B cell (primary cell): ENCODE results near the gene HLA-F. TPM values are rescaled to one million over a fixed set of nuclear protein-coding genes. Genes with fewer than 3 reads are reported as not detected.
A peak's percentile ranks its signal among the peaks of the same experiment; 100 is the strongest.

Experiments
- ATAC-seq: fragments of 200-7000 bp; cut with Tn5 transposase; one replicate; pipeline ENCODE4 v1.10.0; 2021; ENCODE audit warnings: low read depth, mild to moderate bottlenecking, moderate number of reproducible peaks, moderate library complexity
- CTCF ChIA-PET: fragments of 350-600 bp; sonication (Branson Sonifier 250); formaldehyde crosslinking; loops from one replicate; lab custom pipeline; 2021; ENCODE audit warnings: antibody characterized with exemption, inconsistent platforms; lab: Charles Lee
- POLR2A ChIA-PET: fragments of 350-600 bp; sonication (Branson Sonifier 250); formaldehyde crosslinking; loops from one replicate; lab custom pipeline; 2021; ENCODE audit warnings: antibody characterized with exemption; lab: Charles Lee
- DNase-seq: peaks from one replicate; pipeline ENCODE4 v3.0.0; 2013
- H2AFZ ChIP-seq: 2 replicates; pipeline ENCODE4 v1.6.1; 2012; ENCODE audit warnings: mild to moderate bottlenecking, low read depth, low read length; ENCODE audit not compliant: insufficient read depth, poor library complexity, severe bottlenecking
- H3K27ac ChIP-seq, 2 donors: 1 replicate in 1 of 2; 2 replicates in 1 of 2; pipeline ENCODE4 v1.5.1; 2012 to 2013; ENCODE audit warnings: low read length in 2 of 2, mild to moderate bottlenecking in 2 of 2, moderate library complexity in 1 of 2
- H3K27me3 ChIP-seq, 4 experiments: fragments of 200-600 bp in 1 of 4; sonication (generic) in 1 of 4; replicated peaks in 1 of 4; 1 replicate in 2 of 4; 2 replicates in 2 of 4; pipeline versions ENCODE4 v1.6.1 to v1.7.0; 2013 to 2016; ENCODE audit warnings: low read length in 3 of 4, mild to moderate bottlenecking in 2 of 4, mixed read lengths in 1 of 4, moderate library complexity in 1 of 4; ENCODE audit not compliant: insufficient read depth in 4 of 4, control insufficient read depth in 3 of 4; ENCODE audit errors: control extremely low read depth in 1 of 4
- H3K36me3 ChIP-seq, 2 experiments: replicated peaks in 1 of 2; 1 replicate in 1 of 2; 2 replicates in 1 of 2; pipeline versions ENCODE4 v1.6.1 to v1.7.1; 2013; ENCODE audit warnings: low read length in 1 of 2; ENCODE audit not compliant: insufficient read depth in 2 of 2, control insufficient read depth in 1 of 2; ENCODE audit errors: control extremely low read depth in 1 of 2, extremely low read depth in 1 of 2
- H3K4me1 ChIP-seq, 2 donors: fragments of 200-600 bp in 1 of 2; sonication (generic) in 1 of 2; 1 replicate in 1 of 2; 2 replicates in 1 of 2; pipeline versions ENCODE4 v1.5.1 to v1.6.1; 2013 to 2017; ENCODE audit warnings: low read length in 2 of 2; ENCODE audit not compliant: control insufficient read depth in 2 of 2, insufficient read depth in 2 of 2
- H3K4me2 ChIP-seq: replicated peaks from 2 replicates; pipeline ENCODE3; 2012; ENCODE audit warnings: mild to moderate bottlenecking, low read depth, low read length; ENCODE audit not compliant: poor library complexity, severe bottlenecking
- H3K4me3 ChIP-seq, 5 experiments: fragments of 200-600 bp in 1 of 5; sonication (generic) in 1 of 5; 1 replicate in 3 of 5; 2 replicates in 2 of 5; pipeline versions ENCODE4 v1.5.1 to v1.7.0; 2011 to 2016; ENCODE audit warnings: low read length in 4 of 5, mild to moderate bottlenecking in 4 of 5, low read depth in 2 of 5, control low read depth in 1 of 5, moderate library complexity in 1 of 5; ENCODE audit not compliant: insufficient read depth in 1 of 5; ENCODE audit errors: control extremely low read depth in 1 of 5, extremely low read depth in 1 of 5
- H3K79me2 ChIP-seq: fragments of 200-600 bp; sonication (generic); one replicate; pipeline ENCODE4 v1.6.0; 2016; ENCODE audit warnings: low read length; ENCODE audit not compliant: control insufficient read depth, insufficient read depth
- H3K9ac ChIP-seq: fragments of 200-600 bp; sonication (generic); 2 replicates; pipeline ENCODE4 v1.6.1; 2017; ENCODE audit warnings: mild to moderate bottlenecking, low read length, moderate library complexity
- H3K9me3 ChIP-seq, 3 donors: one replicate each; pipeline versions ENCODE4 v1.6.1 to v1.7.1; 2013; ENCODE audit warnings: low read length in 2 of 3; ENCODE audit not compliant: control insufficient read depth in 2 of 3, insufficient read depth in 1 of 3; ENCODE audit errors: control extremely low read depth in 1 of 3
- H4K20me1 ChIP-seq: 2 replicates; pipeline ENCODE4 v1.6.0; 2012; ENCODE audit warnings: mild to moderate bottlenecking, low read length; ENCODE audit not compliant: insufficient read depth, control insufficient read depth, poor library complexity, severe bottlenecking
- H3K27ac Mint-ChIP-seq: one replicate; pipeline ENCODE4 v1.8.0; 2021; ENCODE audit warnings: mixed read lengths
- H3K27me3 Mint-ChIP-seq: one replicate; pipeline ENCODE4 v1.8.0; 2021; ENCODE audit warnings: mixed read lengths
- H3K4me1 Mint-ChIP-seq: one replicate; pipeline ENCODE4 v1.8.0; 2021; ENCODE audit warnings: mixed read lengths
- H3K4me3 Mint-ChIP-seq: one replicate; pipeline ENCODE4 v1.8.0; 2021; ENCODE audit warnings: mixed read lengths
- H3K9me3 Mint-ChIP-seq: one replicate; pipeline ENCODE4 v1.8.0; 2022; ENCODE audit warnings: mixed read lengths; ENCODE audit not compliant: insufficient read depth
- EZH2 ChIP-seq: IDR thresholded peaks from 2 replicates; pipeline ENCODE4 v1.6.1; 2012; ENCODE audit warnings: borderline replicate concordance, low read depth, mild to moderate bottlenecking, moderate library complexity, low read length; ENCODE audit not compliant: insufficient read depth, poor library complexity, severe bottlenecking
- WGBS: methylation state at CpG from one replicate; pipeline ENCODE4 v1.1.5; 2013; ENCODE audit warnings: missing lambda C conversion rate; ENCODE audit not compliant: insufficient coverage; 5-methylcytosine and 5-hydroxymethylcytosine counted together
- intact Hi-C: fragments of 100-400 bp; cut with micrococcal nuclease; formaldehyde crosslinking; loops from one replicate; pipeline ENCODE4 v1.10.0; 2022
- polyA plus RNA-seq: library from polyadenylated mRNA; depleted of rRNA; stranded (reverse); fragments of >200 nt; gene quantifications from 2 replicates; pipeline ENCODE4 v1.2.3, GENCODE V29; 2012
- total RNA-seq, 2 donors: library from RNA; stranded (reverse); fragments of 120-200 nt in 1 of 2; gene quantifications; 1 replicate in 1 of 2; 2 replicates in 1 of 2; pipeline versions ENCODE4 v1.2.3 to v1.2.4, GENCODE V29; 2013 to 2022
- TF ChIP-seq, protein P1 (sequence below): fragments of 200-600 bp; IDR thresholded peaks from one replicate; pipeline ENCODE4 v1.8.0; 2022; ENCODE audit warnings: antibody characterized with exemption, mild to moderate bottlenecking

HLA-F gene
- total and polyA plus RNA-seq, 2 donors (not counting 1 experiment from before 2014, with no cell fraction given): 895 to 1,409 TPM

- H3K9ac ChIP-seq: no peak overlapping the region
- H2AFZ ChIP-seq: no peak overlapping the region
- H3K4me1 ChIP-seq: peaks cover 18 to 39% of the 10 kb centered on the region in 2 donors
- H3K36me3 ChIP-seq: no peaks in the 10 kb centered on the region
- H3K27me3 Mint-ChIP-seq: peaks cover 35% of the 10 kb centered on the region
- 92% methylated on average over 4 of the region's 10 CpGs for WGBS
- DNase-seq (peak; percentile 64), ATAC-seq (no peak)
- H4K20me1 ChIP-seq: no peaks in the 10 kb centered on the region
- H3K27ac Mint-ChIP-seq: no peak overlapping the region
- peaks cover 21% of the 10 kb centered on the region for H3K4me1 Mint-ChIP-seq
- H3K27ac ChIP-seq: no peak overlapping the region
- H3K9me3 ChIP-seq: peaks cover 0 to 9% (median 0%) of the 10 kb centered on the region in 3 donors
- H3K4me2 ChIP-seq: no peak overlapping the region
- H3K27me3 ChIP-seq: peaks cover 0 to 17% (median 7%) of the 10 kb centered on the region in 4 experiments
- no peak overlapping the region for H3K4me3 Mint-ChIP-seq
- no peaks in the 10 kb centered on the region for H3K79me2 ChIP-seq
- no peak for TF ChIP-seq EZH2
- TF ChIP-seq, protein P1, sequence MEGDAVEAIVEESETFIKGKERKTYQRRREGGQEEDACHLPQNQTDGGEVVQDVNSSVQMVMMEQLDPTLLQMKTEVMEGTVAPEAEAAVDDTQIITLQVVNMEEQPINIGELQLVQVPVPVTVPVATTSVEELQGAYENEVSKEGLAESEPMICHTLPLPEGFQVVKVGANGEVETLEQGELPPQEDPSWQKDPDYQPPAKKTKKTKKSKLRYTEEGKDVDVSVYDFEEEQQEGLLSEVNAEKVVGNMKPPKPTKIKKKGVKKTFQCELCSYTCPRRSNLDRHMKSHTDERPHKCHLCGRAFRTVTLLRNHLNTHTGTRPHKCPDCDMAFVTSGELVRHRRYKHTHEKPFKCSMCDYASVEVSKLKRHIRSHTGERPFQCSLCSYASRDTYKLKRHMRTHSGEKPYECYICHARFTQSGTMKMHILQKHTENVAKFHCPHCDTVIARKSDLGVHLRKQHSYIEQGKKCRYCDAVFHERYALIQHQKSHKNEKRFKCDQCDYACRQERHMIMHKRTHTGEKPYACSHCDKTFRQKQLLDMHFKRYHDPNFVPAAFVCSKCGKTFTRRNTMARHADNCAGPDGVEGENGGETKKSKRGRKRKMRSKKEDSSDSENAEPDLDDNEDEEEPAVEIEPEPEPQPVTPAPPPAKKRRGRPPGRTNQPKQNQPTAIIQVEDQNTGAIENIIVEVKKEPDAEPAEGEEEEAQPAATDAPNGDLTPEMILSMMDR: peak; percentile 72
- intact Hi-C loops: loop anchor here (1.0 kb wide), 2 partner anchors 48 to 130 kb away; no protein-coding TSS in a partner anchor
- H3K9me3 Mint-ChIP-seq: no peaks in the 10 kb centered on the region
- ChIA-PET POLR2A (no interaction called here), CTCF (interaction anchor here (0.8 to 2.6 kb wide), 15 partner anchors 10 to 426 kb away, joined by 3 to 23 read pairs (median 3); no protein-coding TSS in a partner anchor)
- no peak overlapping the region for H3K4me3 ChIP-seq
Measured at GRCh38 chr6:29705389-29706231, 17.6 kb upstream of the HLA-F start.
